Mesothelial cell of epicardium (in vitro differentiated cells): ENCODE measurements around the gene LRRC1. TPM values are rescaled to one million over a fixed set of nuclear protein-coding genes. Genes with fewer than 3 reads are reported as not detected.

Experiments
- DNase-seq, 2 experiments: peaks; one replicate each; pipeline ENCODE4 v3.0.0; 2021; ENCODE audit warnings: low spot score in 2 of 2; ENCODE audit not compliant: unreplicated experiment in 2 of 2
- H3K27ac Mint-ChIP-seq: 2 replicates; pipeline ENCODE4 v1.8.0; 2021; ENCODE audit warnings: mixed read lengths
- H3K27me3 Mint-ChIP-seq: 2 replicates; pipeline ENCODE4 v1.8.0; 2021; ENCODE audit warnings: low read depth, mixed read lengths
- H3K36me3 Mint-ChIP-seq: 2 replicates; pipeline ENCODE4 v1.8.0; 2021; ENCODE audit warnings: mixed read lengths
- H3K4me1 Mint-ChIP-seq: 2 replicates; pipeline ENCODE4 v1.8.0; 2021; ENCODE audit warnings: mixed read lengths
- H3K4me3 Mint-ChIP-seq: 2 replicates; pipeline ENCODE4 v1.8.0; 2021; ENCODE audit warnings: mild to moderate bottlenecking, moderate library complexity, mixed read lengths
- H3K9me3 Mint-ChIP-seq: 2 replicates; pipeline ENCODE4 v1.8.0; 2021; ENCODE audit warnings: mixed read lengths
- total RNA-seq: library from RNA; stranded (reverse); gene quantifications from 3 replicates; pipeline ENCODE4 v1.2.1, GENCODE V29; 2021
- TF ChIP-seq, protein P1 (sequence below): fragments of 200-600 bp; sonication (generic); IDR thresholded peaks from one replicate; pipeline ENCODE4 v1.5.0; 2021; ENCODE audit warnings: antibody characterized with exemption; ENCODE audit not compliant: unreplicated experiment

The LRRC1 gene
- total RNA-seq, 1 donor from 2014 or later, result 30.4 TPM

GRCh38 chr6:53818858-53819609 is 24.2 kb downstream of the LRRC1 start:
- Mint-ChIP-seq H3K4me1 (peaks cover 26% of the 10 kb centered on the region), H3K4me3 (no peak overlapping the region), H3K27ac (no peak overlapping the region), H3K36me3 (no peaks in the 10 kb centered on the region), H3K9me3 (peaks cover 5% of the 10 kb centered on the region), H3K27me3 (no peaks in the 10 kb centered on the region)
- TF ChIP-seq, protein P1, sequence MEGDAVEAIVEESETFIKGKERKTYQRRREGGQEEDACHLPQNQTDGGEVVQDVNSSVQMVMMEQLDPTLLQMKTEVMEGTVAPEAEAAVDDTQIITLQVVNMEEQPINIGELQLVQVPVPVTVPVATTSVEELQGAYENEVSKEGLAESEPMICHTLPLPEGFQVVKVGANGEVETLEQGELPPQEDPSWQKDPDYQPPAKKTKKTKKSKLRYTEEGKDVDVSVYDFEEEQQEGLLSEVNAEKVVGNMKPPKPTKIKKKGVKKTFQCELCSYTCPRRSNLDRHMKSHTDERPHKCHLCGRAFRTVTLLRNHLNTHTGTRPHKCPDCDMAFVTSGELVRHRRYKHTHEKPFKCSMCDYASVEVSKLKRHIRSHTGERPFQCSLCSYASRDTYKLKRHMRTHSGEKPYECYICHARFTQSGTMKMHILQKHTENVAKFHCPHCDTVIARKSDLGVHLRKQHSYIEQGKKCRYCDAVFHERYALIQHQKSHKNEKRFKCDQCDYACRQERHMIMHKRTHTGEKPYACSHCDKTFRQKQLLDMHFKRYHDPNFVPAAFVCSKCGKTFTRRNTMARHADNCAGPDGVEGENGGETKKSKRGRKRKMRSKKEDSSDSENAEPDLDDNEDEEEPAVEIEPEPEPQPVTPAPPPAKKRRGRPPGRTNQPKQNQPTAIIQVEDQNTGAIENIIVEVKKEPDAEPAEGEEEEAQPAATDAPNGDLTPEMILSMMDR, result no peak
- DNase-seq, result no peak

DNA sequence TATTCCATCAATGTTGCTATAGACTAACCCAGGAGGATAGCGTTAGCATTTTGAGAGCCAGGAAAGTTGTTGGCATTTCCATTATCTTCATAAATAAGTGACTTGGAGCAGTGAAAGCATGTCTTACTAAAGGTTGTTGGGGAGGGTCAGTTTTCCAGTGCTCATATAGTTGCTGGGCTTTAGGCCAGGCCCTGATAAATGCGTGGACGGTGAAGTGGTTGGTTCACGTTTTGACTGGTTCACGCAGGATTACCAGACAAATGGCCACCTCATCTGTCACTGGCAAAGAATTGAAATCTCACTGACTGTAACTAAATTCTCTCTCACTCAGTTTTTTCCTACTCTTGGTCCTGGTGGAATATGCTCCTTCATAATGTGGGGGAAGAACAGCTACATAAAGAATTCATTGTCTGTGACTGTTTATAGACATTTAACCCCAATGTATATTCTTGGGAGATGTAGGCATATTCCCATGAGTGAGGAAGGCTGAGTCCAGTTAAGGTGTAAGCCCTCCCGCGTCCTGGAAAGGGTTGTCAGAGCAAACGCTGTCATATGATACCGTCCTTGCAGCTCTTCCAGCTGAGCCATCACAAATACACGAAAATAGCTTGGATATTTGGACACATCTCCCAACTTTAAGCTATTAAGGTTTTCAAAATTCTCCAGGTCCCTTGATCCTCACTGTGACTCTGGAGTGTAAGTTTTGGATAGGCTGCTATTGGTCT is 27.8 kb downstream of the LRRC1 start:
- no peak for DNase-seq
- no peak overlapping the region for H3K4me3 Mint-ChIP-seq
- no peaks in the 10 kb centered on the region for H3K36me3 Mint-ChIP-seq
- TF ChIP-seq, protein P1, result no peak
- peaks cover 5% of the 10 kb centered on the region for H3K9me3 Mint-ChIP-seq
- peaks cover 20% of the 10 kb centered on the region for H3K4me1 Mint-ChIP-seq
- peak overlapping the region; percentile 14 for H3K27ac Mint-ChIP-seq
- no peaks in the 10 kb centered on the region for H3K27me3 Mint-ChIP-seq

DNA sequence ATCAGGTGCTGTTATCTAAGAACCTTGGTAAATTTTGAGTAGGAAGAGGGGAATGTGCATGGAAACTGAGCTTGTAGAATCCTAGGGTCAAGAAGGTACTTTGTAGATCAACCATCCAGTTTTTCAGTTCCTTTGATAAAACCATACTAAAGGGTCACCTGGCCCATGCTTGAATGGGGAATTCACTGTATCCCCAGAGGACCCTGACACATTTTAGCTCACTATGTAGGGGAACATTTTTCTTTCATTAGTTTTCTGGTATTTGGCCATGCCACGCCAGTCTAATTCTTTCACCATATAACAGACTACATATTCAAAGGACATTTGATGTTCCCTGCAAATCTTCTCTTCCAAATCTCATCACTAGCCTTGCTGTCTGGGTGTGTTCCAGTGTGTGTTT is 29.9 kb downstream of the LRRC1 start:
- no peak for DNase-seq
- Mint-ChIP-seq H3K36me3 (no peaks in the 10 kb centered on the region), H3K27me3 (no peaks in the 10 kb centered on the region), H3K9me3 (peaks cover 5% of the 10 kb centered on the region), H3K4me3 (no peak overlapping the region), H3K27ac (no peak overlapping the region), H3K4me1 (peaks cover 21% of the 10 kb centered on the region)
- TF ChIP-seq, protein P1, result no peak

DNA sequence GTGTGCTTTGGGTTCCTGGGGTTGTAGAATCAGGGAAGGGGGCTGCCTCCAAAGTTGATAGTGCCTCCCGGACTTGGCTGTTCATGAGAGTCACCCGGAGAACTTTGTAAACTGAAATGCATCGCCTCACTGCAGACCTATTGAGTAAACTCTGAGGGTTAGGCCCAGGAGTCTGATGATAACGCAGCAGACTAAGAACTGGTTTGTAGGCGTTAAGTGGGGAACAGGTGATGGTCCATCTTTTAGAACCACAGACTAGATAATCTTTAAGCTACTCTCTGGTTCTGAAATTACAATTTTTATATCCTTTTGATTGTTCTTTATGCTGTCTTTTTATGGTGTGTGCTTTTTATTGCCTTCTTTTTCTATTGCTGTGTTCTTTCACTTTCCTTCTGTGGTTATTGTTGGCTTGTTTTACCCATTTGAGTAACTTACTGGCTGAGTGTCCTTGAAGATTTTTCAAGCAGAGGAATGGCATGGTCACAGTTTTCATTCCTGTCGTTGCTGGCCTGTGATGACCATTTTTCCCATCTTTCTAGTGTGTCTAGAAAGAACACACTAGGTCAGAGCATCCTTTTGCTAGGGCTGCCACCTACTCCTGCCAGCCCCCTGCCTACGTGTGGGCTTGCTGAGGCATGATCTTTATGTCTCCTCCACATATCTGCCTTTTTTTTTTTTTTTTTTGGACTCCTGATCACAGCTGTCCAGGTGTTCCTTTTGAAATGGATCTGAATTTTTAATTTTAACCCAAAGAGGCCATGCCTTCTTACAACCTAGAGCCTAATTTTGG is 30.9 kb downstream of the LRRC1 start:
- peaks cover 24% of the 10 kb centered on the region for H3K4me1 Mint-ChIP-seq
- no peak for DNase-seq

GRCh38 chr6:53827531-53827930 is 32.7 kb downstream of the LRRC1 start:
- Mint-ChIP-seq H3K36me3 (no peaks in the 10 kb centered on the region), H3K9me3 (peaks cover 5% of the 10 kb centered on the region), H3K4me1 (peaks cover 19% of the 10 kb centered on the region), H3K27ac (no peak overlapping the region), H3K27me3 (no peaks in the 10 kb centered on the region), H3K4me3 (no peak overlapping the region)
- no peak for DNase-seq
- TF ChIP-seq, protein P1, result no peak

More for the DNA sequence above, 30.9 kb downstream of the LRRC1 start:
- Mint-ChIP-seq H3K9me3 (peaks cover 5% of the 10 kb centered on the region), H3K4me3 (no peak overlapping the region), H3K36me3 (no peaks in the 10 kb centered on the region), H3K27ac (no peak overlapping the region), H3K27me3 (no peaks in the 10 kb centered on the region)
- TF ChIP-seq, protein P1, result no peak
